ENCODE data around the gene NDUFS8. TPM values are rescaled to one million over a fixed set of nuclear protein-coding genes. Genes with fewer than 3 reads are reported as not detected.
A peak's percentile ranks its signal among the peaks of the same experiment; 100 is the strongest.

Gene NDUFS8
- total RNA-seq, 1 experiment from 2014 or later = 221 TPM

- H3K36me3 Mint-ChIP-seq = peaks cover 44% of the 10 kb centered on the region
- peaks cover 3% of the 10 kb centered on the region; the same call in 1 of the 2 replicates for H3K4me1 Mint-ChIP-seq
- H3K4me3 Mint-ChIP-seq = no peak overlapping the region
- DNase-seq (ENCODE audit: low spot score) (no peak), ATAC-seq (no peak)
- TF ChIP-seq TP53 (CRISPR knock-in tag; IDR thresholded peaks at IDR 0.05) (no peak), ZNF423 (CRISPR knock-in tag; IDR thresholded peaks at IDR 0.05) (no peak), ZNF232 (CRISPR knock-in tag; IDR thresholded peaks at IDR 0.05) (no peak), USF1 (CRISPR knock-in tag; IDR thresholded peaks at IDR 0.05) (no peak), RORB (CRISPR knock-in tag; IDR thresholded peaks at IDR 0.05) (no peak), NR3C1 (CRISPR knock-in tag; conservative IDR thresholded peaks at IDR 0.05; ENCODE audit: low read depth) (no peak), NR2C2 (CRISPR knock-in tag; IDR thresholded peaks at IDR 0.05) (no peak), FOXP1 (CRISPR knock-in tag; IDR thresholded peaks at IDR 0.05; ENCODE audit: borderline replicate concordance) (no peak), FOXK1 (CRISPR knock-in tag; IDR thresholded peaks at IDR 0.05) (no peak), ATF6 (CRISPR knock-in tag; IDR thresholded peaks at IDR 0.05) (no peak), SP1 (CRISPR knock-in tag; conservative IDR thresholded peaks at IDR 0.05) (no peak), MYBL2 (CRISPR knock-in tag; IDR thresholded peaks at IDR 0.05) (no peak), ZBTB21 (CRISPR knock-in tag; IDR thresholded peaks at IDR 0.05; ENCODE audit: borderline replicate concordance) (no peak), NFYB (CRISPR knock-in tag; conservative IDR thresholded peaks at IDR 0.05; ENCODE audit: low read depth) (no peak), ZBTB43 (CRISPR knock-in tag; IDR thresholded peaks at IDR 0.05) (no peak), PRRX2 (CRISPR knock-in tag; IDR thresholded peaks at IDR 0.05) (no peak), ZNF416 (CRISPR knock-in tag; IDR thresholded peaks at IDR 0.05) (no peak), TCF7 (CRISPR knock-in tag; IDR thresholded peaks at IDR 0.05; ENCODE audit: low read depth) (no peak)
- TF ChIP-seq, protein P1, sequence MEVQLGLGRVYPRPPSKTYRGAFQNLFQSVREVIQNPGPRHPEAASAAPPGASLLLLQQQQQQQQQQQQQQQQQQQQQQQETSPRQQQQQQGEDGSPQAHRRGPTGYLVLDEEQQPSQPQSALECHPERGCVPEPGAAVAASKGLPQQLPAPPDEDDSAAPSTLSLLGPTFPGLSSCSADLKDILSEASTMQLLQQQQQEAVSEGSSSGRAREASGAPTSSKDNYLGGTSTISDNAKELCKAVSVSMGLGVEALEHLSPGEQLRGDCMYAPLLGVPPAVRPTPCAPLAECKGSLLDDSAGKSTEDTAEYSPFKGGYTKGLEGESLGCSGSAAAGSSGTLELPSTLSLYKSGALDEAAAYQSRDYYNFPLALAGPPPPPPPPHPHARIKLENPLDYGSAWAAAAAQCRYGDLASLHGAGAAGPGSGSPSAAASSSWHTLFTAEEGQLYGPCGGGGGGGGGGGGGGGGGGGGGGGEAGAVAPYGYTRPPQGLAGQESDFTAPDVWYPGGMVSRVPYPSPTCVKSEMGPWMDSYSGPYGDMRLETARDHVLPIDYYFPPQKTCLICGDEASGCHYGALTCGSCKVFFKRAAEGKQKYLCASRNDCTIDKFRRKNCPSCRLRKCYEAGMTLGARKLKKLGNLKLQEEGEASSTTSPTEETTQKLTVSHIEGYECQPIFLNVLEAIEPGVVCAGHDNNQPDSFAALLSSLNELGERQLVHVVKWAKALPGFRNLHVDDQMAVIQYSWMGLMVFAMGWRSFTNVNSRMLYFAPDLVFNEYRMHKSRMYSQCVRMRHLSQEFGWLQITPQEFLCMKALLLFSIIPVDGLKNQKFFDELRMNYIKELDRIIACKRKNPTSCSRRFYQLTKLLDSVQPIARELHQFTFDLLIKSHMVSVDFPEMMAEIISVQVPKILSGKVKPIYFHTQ (CRISPR knock-in tag; IDR thresholded peaks at IDR 0.05) = no peak
- TF ChIP-seq, protein P2, sequence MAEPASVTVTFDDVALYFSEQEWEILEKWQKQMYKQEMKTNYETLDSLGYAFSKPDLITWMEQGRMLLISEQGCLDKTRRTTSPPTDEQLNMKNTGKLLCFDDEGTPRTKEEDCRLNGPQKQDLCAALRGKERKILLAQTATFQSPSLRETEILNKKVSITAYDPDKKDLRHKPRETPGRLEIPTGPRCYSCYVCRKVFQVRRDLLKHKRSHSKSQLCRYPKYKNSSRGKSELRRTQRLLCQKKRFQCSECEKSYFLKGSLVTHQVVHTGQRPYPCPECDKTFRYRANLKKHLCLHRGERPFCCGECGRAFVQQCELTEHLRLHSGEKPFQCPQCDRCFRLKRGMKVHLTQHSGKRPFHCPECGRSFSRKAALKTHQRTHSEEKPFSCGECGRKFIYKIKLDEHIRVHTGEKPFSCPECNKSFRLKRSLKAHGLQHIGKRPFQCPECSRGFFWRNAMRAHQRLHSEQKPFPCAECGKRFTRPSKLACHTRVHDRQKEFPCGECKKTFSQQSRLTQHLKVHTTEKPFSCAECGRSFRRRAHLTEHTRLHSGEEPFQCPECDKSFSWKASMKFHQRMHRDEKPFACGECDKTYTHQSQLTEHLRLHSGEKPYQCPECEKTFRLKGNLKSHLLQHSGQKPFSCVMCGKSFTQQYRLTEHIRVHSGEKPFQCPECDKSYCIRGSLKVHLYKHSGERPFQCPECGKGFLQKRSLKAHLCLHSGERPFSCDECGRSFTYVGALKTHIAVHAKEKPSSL (CRISPR knock-in tag; conservative IDR thresholded peaks at IDR 0.05) = no peak
- POLR2A ChIA-PET = no interaction called here
- no peaks in the 10 kb centered on the region for H3K9me3 Mint-ChIP-seq
- H3K27me3 Mint-ChIP-seq (ENCODE audit: low read depth) = no peaks in the 10 kb centered on the region
- CTCF ChIA-PET = no interaction called here
- H3K27ac Mint-ChIP-seq = peak overlapping the region; percentile 60; the same call in 1 of the 2 replicates
Observed at GRCh38 chr11:68076371-68077042, 46.0 kb downstream of the NDUFS8 start.

Measured in WTC11 (cell line).